IMR-90 (cell line): ENCODE results near the gene WNT4. TPM values are rescaled to one million over a fixed set of nuclear protein-coding genes. Genes with fewer than 3 reads are reported as not detected.

ENCODE experiments used
- ATAC-seq: fragments of 200-7000 bp; cut with Tn5 transposase; 2 replicates; pipeline ENCODE4 v1.9.1; 2020; ENCODE audit warnings: low read depth, mild to moderate bottlenecking, moderate library complexity
- BruUV-seq: library from RNA; stranded (reverse); fragments of 400-500 nt; replicated peaks from 2 replicates; lab custom pipeline; 2021; lab: Mats Ljungman, UMichigan
- CTCF ChIA-PET: fragments of 300-600 bp; formaldehyde crosslinking; extraction: SDS; loops from one replicate; lab custom pipeline; 2021; ENCODE audit warnings: antibody characterized with exemption; lab: Yijun Ruan, JAX
- POLR2A ChIA-PET: fragments of 300-600 bp; sonication (Branson Sonifier 250); formaldehyde crosslinking; loops from one replicate; lab custom pipeline; 2022; ENCODE audit warnings: antibody characterized with exemption; ENCODE audit not compliant: unreplicated experiment; lab: Charles Lee
- DNase-seq: peaks from one replicate; pipeline ENCODE4 v3.0.0; 2013
- H2AFZ ChIP-seq: replicated peaks from 2 replicates; pipeline ENCODE3; 2013; ENCODE audit warnings: low read length, mild to moderate bottlenecking; ENCODE audit not compliant: poor library complexity
- H2AK5ac ChIP-seq: 2 replicates; pipeline ENCODE4 v1.6.1; 2013; ENCODE audit warnings: low read depth, low read length, inconsistent platforms
- H2AK9ac ChIP-seq: replicated peaks from 2 replicates; pipeline ENCODE3; 2013; ENCODE audit warnings: mild to moderate bottlenecking, low read depth, low read length, moderate library complexity; ENCODE audit not compliant: poor library complexity
- H2BK120ac ChIP-seq: 2 replicates; pipeline ENCODE4 v1.6.1; 2013; ENCODE audit warnings: low read depth, low read length, inconsistent platforms
- H2BK15ac ChIP-seq: 3 replicates; pipeline ENCODE4 v1.6.1; 2013; ENCODE audit warnings: low read depth, low read length, inconsistent platforms
- H2BK20ac ChIP-seq: 2 replicates; pipeline ENCODE4 v1.6.1; 2013; ENCODE audit warnings: low read depth, mild to moderate bottlenecking, inconsistent platforms, low read length, moderate library complexity
- H2BK5ac ChIP-seq: 2 replicates; pipeline ENCODE4 v1.6.1; 2013; ENCODE audit warnings: mild to moderate bottlenecking, low read depth, low read length, inconsistent platforms; ENCODE audit not compliant: poor library complexity, severe bottlenecking
- H3K14ac ChIP-seq: replicated peaks from 2 replicates; pipeline ENCODE4 v1.6.1; 2013; ENCODE audit warnings: low read depth, low read length, inconsistent platforms
- H3K18ac ChIP-seq: 2 replicates; pipeline ENCODE4 v1.6.1; 2013; ENCODE audit warnings: low read depth, low read length, control low read depth
- H3K23ac ChIP-seq: 2 replicates; pipeline ENCODE4 v1.6.1; 2013; ENCODE audit warnings: low read depth, low read length, inconsistent platforms
- H3K27ac ChIP-seq: 2 replicates; pipeline ENCODE4 v1.5.1; 2013; ENCODE audit warnings: mild to moderate bottlenecking, control low read depth, low read length; ENCODE audit not compliant: insufficient read depth
- H3K27me3 ChIP-seq: 2 replicates; pipeline ENCODE4 v1.6.1; 2013; ENCODE audit warnings: low read length; ENCODE audit not compliant: control insufficient read depth, insufficient read depth
- H3K36me3 ChIP-seq: 2 replicates; pipeline ENCODE4 v1.6.1; 2013; ENCODE audit warnings: low read length, mixed read lengths; ENCODE audit not compliant: control insufficient read depth, insufficient read depth
- H3K4ac ChIP-seq: 2 replicates; pipeline ENCODE4 v1.6.1; 2013; ENCODE audit warnings: low read depth, low read length, inconsistent platforms
- H3K4me1 ChIP-seq: 2 replicates; pipeline ENCODE4 v1.6.1; 2013; ENCODE audit warnings: low read length, mixed read lengths; ENCODE audit not compliant: control insufficient read depth, insufficient read depth
- H3K4me2 ChIP-seq: 2 replicates; pipeline ENCODE4 v1.6.1; 2013; ENCODE audit warnings: low read depth, mild to moderate bottlenecking, control low read depth, low read length, moderate library complexity
- H3K4me3 ChIP-seq: 2 replicates; pipeline ENCODE4 v1.5.1; 2013; ENCODE audit warnings: low read depth, mild to moderate bottlenecking, control low read depth, low read length, moderate library complexity; ENCODE audit not compliant: insufficient read depth
- H3K56ac ChIP-seq: 2 replicates; pipeline ENCODE4 v1.6.1; 2013; ENCODE audit warnings: low read length, inconsistent platforms; ENCODE audit not compliant: insufficient read depth; ENCODE audit errors: extremely low read depth
- H3K79me1 ChIP-seq, 2 experiments: 2 replicates each; pipeline ENCODE4 v1.6.1; 2013; ENCODE audit warnings: low read length in 2 of 2, inconsistent platforms in 1 of 2, low read depth in 1 of 2
- H3K9ac ChIP-seq: 2 replicates; pipeline ENCODE4 v1.6.1; 2013; ENCODE audit warnings: low read depth, low read length, control low read depth
- H3K9me1 ChIP-seq: 2 replicates; pipeline ENCODE4 v1.6.1; 2013; ENCODE audit warnings: low read length, inconsistent platforms; ENCODE audit not compliant: insufficient read depth
- H3K9me3 ChIP-seq: 2 replicates; pipeline ENCODE4 v1.6.1; 2013; ENCODE audit warnings: low read length; ENCODE audit not compliant: control insufficient read depth, insufficient read depth
- H4K20me1 ChIP-seq: 2 replicates; pipeline ENCODE4 v1.6.1; 2013; ENCODE audit warnings: low read length, inconsistent platforms; ENCODE audit not compliant: insufficient read depth
- H4K5ac ChIP-seq: 2 replicates; pipeline ENCODE4 v1.6.1; 2013; ENCODE audit warnings: mild to moderate bottlenecking, low read depth, low read length, control low read depth
- H4K8ac ChIP-seq, 2 experiments: 2 replicates each; pipeline ENCODE4 v1.6.1; 2013; ENCODE audit warnings: low read depth in 2 of 2, low read length in 2 of 2, control low read depth in 1 of 2, inconsistent platforms in 1 of 2
- H4K91ac ChIP-seq: 2 replicates; pipeline ENCODE4 v1.6.1; 2013; ENCODE audit warnings: low read depth, low read length, inconsistent platforms; ENCODE audit not compliant: insufficient read depth
- MXI1 ChIP-seq: IDR thresholded peaks from 2 replicates; pipeline ENCODE4 v1.6.1; 2012; ENCODE audit warnings: low read depth, mild to moderate bottlenecking, low read length, moderate library complexity, borderline replicate concordance
- NFE2L2 ChIP-seq: fragments of 150-350 bp; IDR thresholded peaks from 2 replicates; pipeline ENCODE4 v1.6.1; 2016; ENCODE audit warnings: low read depth, mild to moderate bottlenecking, low read length
- POLR2A ChIP-seq: IDR thresholded peaks from 2 replicates; pipeline ENCODE4 v1.6.1; 2012; ENCODE audit warnings: mild to moderate bottlenecking, low read depth, low read length
- RAD21 ChIP-seq: IDR thresholded peaks from 2 replicates; pipeline ENCODE4 v1.6.1; 2012; ENCODE audit warnings: low read length, improper control_type of control experiment
- RCOR1 ChIP-seq: IDR thresholded peaks from 2 replicates; pipeline ENCODE4 v1.6.1; 2012; ENCODE audit warnings: mild to moderate bottlenecking, low read length, improper control_type of control experiment; ENCODE audit not compliant: insufficient replicate concordance
- WGBS, 2 experiments: methylation state at CpG; one replicate each; pipeline versions ENCODE4 v1.1.5 to v1.1.7; 2013; ENCODE audit warnings: missing lambda C conversion rate in 2 of 2; ENCODE audit not compliant: insufficient read length in 1 of 2; ENCODE audit errors: extremely low coverage in 2 of 2; 5-methylcytosine and 5-hydroxymethylcytosine counted together
- dilution Hi-C: fragments of 300-500 bp; cut with HindIII; formaldehyde crosslinking; loops from one replicate; pipeline ENCODE4 v1.14.3; 2018; ENCODE audit warnings: low sequenced_read_pairs; ENCODE audit not compliant: unreplicated experiment
- in situ Hi-C: fragments of 300-500 bp; cut with MboI; formaldehyde crosslinking; loops from 3 replicates; pipeline ENCODE4 v1.14.3; 2019; ENCODE audit warnings: low sequenced_read_pairs, inconsistent platforms, mixed read lengths
- intact Hi-C: fragments of 100-400 bp; cut with micrococcal nuclease; formaldehyde crosslinking; loops from 2 replicates; pipeline ENCODE4 v1.10.0; 2022
- polyA plus RNA-seq, 3 experiments: library from polyadenylated mRNA; depleted of rRNA; stranded (reverse); fragments of >200 nt; gene quantifications; 2 replicates each; pipeline ENCODE4 v1.2.3, GENCODE V29; 2012; ENCODE audit warnings: low replicate concordance in 1 of 3
- total RNA-seq: library from RNA; depleted of rRNA; stranded (reverse); fragments of >200 nt; gene quantifications from 2 replicates; pipeline ENCODE4 v1.2.3, GENCODE V29; 2012

The WNT4 gene
- total and polyA plus RNA-seq, 2 of the 4 experiments (the other 2 are of a cell fraction): not detected

DNA sequence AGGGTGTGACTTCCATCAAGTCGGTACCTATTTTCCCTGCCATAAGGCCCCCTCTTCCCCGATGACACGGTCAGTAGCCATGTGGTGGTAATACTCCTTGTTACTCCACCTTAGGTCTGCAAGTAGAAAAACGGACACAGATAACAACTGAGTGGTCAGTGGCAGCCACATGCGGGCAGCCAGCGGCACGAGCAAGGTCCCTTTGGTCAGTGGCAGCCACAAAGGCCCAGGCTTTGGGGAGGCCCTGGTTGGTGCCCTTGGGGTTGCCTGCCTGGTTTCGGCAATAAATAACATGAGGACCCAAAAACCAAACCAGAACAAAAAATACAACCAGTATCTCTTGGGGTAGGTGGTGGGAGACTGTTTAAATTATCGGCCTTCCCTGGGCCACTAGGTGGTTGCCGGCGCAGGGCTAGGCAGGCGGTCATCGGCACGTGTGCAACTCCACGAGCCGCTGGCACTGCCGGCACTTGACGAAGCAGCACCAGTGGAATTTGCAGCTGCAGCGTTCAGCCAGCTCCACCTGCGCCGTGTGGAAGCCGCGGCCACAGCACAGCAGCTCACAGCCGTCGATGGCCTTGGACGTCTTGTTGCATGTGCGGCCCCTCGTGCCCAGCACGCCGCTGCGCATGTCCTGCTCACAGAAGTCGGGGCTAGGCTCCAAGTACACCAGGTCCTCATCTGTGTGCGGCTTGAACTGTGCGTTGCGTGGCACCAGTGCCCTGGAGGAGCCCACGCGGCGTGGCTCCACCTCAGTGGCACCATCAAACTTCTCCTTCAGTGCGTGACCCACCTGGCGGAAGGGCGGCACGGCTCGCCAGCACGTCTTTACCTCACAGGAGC lies 23.1 kb downstream of the WNT4 start:
- no peak overlapping the region for H4K91ac ChIP-seq
- no TSS peak for BruUV-seq
- H2AK9ac ChIP-seq: no peak overlapping the region
- H2BK15ac ChIP-seq: no peak overlapping the region
- no peak overlapping the region for H3K18ac ChIP-seq
- H3K56ac ChIP-seq: no peak overlapping the region
- no peak overlapping the region for H2AK5ac ChIP-seq
- DNase-seq (no peak), ATAC-seq (no peak)
- TF ChIP-seq NFE2L2 (no peak), MXI1 (no peak), RAD21 (no peak), RCOR1 (no peak), POLR2A (no peak)
- peaks cover 9% of the 10 kb centered on the region for H3K4me1 ChIP-seq
- H4K20me1 ChIP-seq: peaks cover 74% of the 10 kb centered on the region
- H3K4ac ChIP-seq: no peak overlapping the region
- H2AFZ ChIP-seq: no peak overlapping the region
- H3K36me3 ChIP-seq: peaks cover 29% of the 10 kb centered on the region
- no peak overlapping the region for H3K27ac ChIP-seq
- no peak overlapping the region for H2BK20ac ChIP-seq
- CTCF ChIA-PET: no interaction called here
- no peaks in the 10 kb centered on the region for H3K27me3 ChIP-seq
- peaks cover 36% of the 10 kb centered on the region for H3K9me1 ChIP-seq
- H3K9ac ChIP-seq: no peak overlapping the region
- H3K4me2 ChIP-seq: no peak overlapping the region
- peaks cover 26 to 82% of the 10 kb centered on the region in 2 experiments for H3K79me1 ChIP-seq
- no peak overlapping the region for H3K14ac ChIP-seq
- no peak overlapping the region for H4K8ac ChIP-seq
- no peaks in the 10 kb centered on the region for H3K9me3 ChIP-seq
- in situ Hi-C loops (loop anchor here (10.0 kb wide), 1 partner anchor 155 kb away; no protein-coding TSS in a partner anchor), dilution Hi-C loops (no loop called here), intact Hi-C loops (no loop called here)
- H2BK5ac ChIP-seq: no peak overlapping the region
- no peak overlapping the region for H3K4me3 ChIP-seq
- POLR2A ChIA-PET: interaction anchor here (0.5 kb wide), 1 partner anchor 27 kb away, joined by 5 read pairs; no protein-coding TSS in a partner anchor
- H2BK120ac ChIP-seq: no peak overlapping the region
- no peak overlapping the region for H3K23ac ChIP-seq
- no peak overlapping the region for H4K5ac ChIP-seq
- WGBS, 2 experiments: 97% methylated on average over 21 of the region's 44 CpGs; no CpG with 5 or more reads in 1 of the 2 experiments
